ENCODE measurements around the gene MNAT1.

Gene MNAT1

GRCh38 chr14:60945984-60946383 is 211.4 kb downstream of the MNAT1 start:
- Histone ChIP-seq H3K79me2 (ENCODE audit: insufficient read depth, low read length) (no peaks in the 10 kb centered on the region; the same call in 1 of the 2 replicates), H3K9me2 (replicated peaks; ENCODE audit: low read depth, low read length) (no peaks in the 10 kb centered on the region), H4K20me1 (ENCODE audit: insufficient read depth, low read length, poor library complexity, severe bottlenecking) (no peaks in the 10 kb centered on the region), H3K4me3 (ENCODE audit: low read length, poor library complexity, severe bottlenecking) (no peak overlapping the region), H2AFZ (ENCODE audit: low read length) (no peak overlapping the region), H3K4me1 (ENCODE audit: insufficient read depth, low read length, poor library complexity, severe bottlenecking) (peaks cover 4% of the 10 kb centered on the region), H3K4me2 (ENCODE audit: low read depth, low read length, poor library complexity, severe bottlenecking) (no peak overlapping the region), H3F3A (ENCODE audit: low read depth) (no peaks in the 10 kb centered on the region), H3K27me3 (ENCODE audit: insufficient read depth, low read length, poor library complexity, severe bottlenecking) (no peaks in the 10 kb centered on the region), H3K9me3 (ENCODE audit: insufficient read depth, low read depth, low read length) (no peaks in the 10 kb centered on the region), H3K36me3 (ENCODE audit: insufficient read depth, low read length) (peaks cover 7% of the 10 kb centered on the region; the same call in 1 of the 2 replicates), H3K9ac (ENCODE audit: low read depth, low read length, poor library complexity, severe bottlenecking) (no peak overlapping the region)
- TF ChIP-seq CTCF (conservative IDR thresholded peaks at IDR 0.05; ENCODE audit: low read length) (no peak), EZH2phosphoT487 (IDR thresholded peaks at IDR 0.05; ENCODE audit: borderline replicate concordance) (no peak)

GRCh38 chr14:60946773-60947172 is 212.2 kb downstream of the MNAT1 start:
- Histone ChIP-seq H3K4me1 (ENCODE audit: insufficient read depth, low read length, poor library complexity, severe bottlenecking) (peaks cover 4% of the 10 kb centered on the region), H3K4me2 (ENCODE audit: low read depth, low read length, poor library complexity, severe bottlenecking) (no peak overlapping the region), H3K4me3 (ENCODE audit: low read length, poor library complexity, severe bottlenecking) (no peak overlapping the region), H4K20me1 (ENCODE audit: insufficient read depth, low read length, poor library complexity, severe bottlenecking) (no peaks in the 10 kb centered on the region), H3K9ac (ENCODE audit: low read depth, low read length, poor library complexity, severe bottlenecking) (no peak overlapping the region), H3K27me3 (ENCODE audit: insufficient read depth, low read length, poor library complexity, severe bottlenecking) (no peaks in the 10 kb centered on the region), H2AFZ (ENCODE audit: low read length) (no peak overlapping the region), H3F3A (ENCODE audit: low read depth) (no peaks in the 10 kb centered on the region), H3K9me2 (replicated peaks; ENCODE audit: low read depth, low read length) (no peaks in the 10 kb centered on the region), H3K36me3 (ENCODE audit: insufficient read depth, low read length) (peaks cover 7% of the 10 kb centered on the region; the same call in 1 of the 2 replicates), H3K9me3 (ENCODE audit: insufficient read depth, low read depth, low read length) (no peaks in the 10 kb centered on the region), H3K79me2 (ENCODE audit: insufficient read depth, low read length) (no peaks in the 10 kb centered on the region; the same call in 1 of the 2 replicates)
- TF ChIP-seq CTCF (conservative IDR thresholded peaks at IDR 0.05; ENCODE audit: low read length) (no peak), EZH2phosphoT487 (IDR thresholded peaks at IDR 0.05; ENCODE audit: borderline replicate concordance) (no peak)

- Histone ChIP-seq H3K36me3 (ENCODE audit: insufficient read depth, low read length) (peaks cover 13% of the 10 kb centered on the region), H3K9ac (ENCODE audit: low read depth, low read length, poor library complexity, severe bottlenecking) (no peak overlapping the region), H3K27me3 (ENCODE audit: insufficient read depth, low read length, poor library complexity, severe bottlenecking) (no peaks in the 10 kb centered on the region), H3F3A (ENCODE audit: low read depth) (no peaks in the 10 kb centered on the region), H3K79me2 (ENCODE audit: insufficient read depth, low read length) (peaks cover 2% of the 10 kb centered on the region), H3K9me2 (replicated peaks; ENCODE audit: low read depth, low read length) (no peaks in the 10 kb centered on the region), H2AFZ (ENCODE audit: low read length) (no peak overlapping the region), H3K4me3 (ENCODE audit: low read length, poor library complexity, severe bottlenecking) (no peak overlapping the region), H4K20me1 (ENCODE audit: insufficient read depth, low read length, poor library complexity, severe bottlenecking) (no peaks in the 10 kb centered on the region), H3K9me3 (ENCODE audit: insufficient read depth, low read depth, low read length) (peaks cover 17% of the 10 kb centered on the region), H3K4me1 (ENCODE audit: insufficient read depth, low read length, poor library complexity, severe bottlenecking) (no peaks in the 10 kb centered on the region), H3K4me2 (ENCODE audit: low read depth, low read length, poor library complexity, severe bottlenecking) (no peak overlapping the region)
- TF ChIP-seq EZH2phosphoT487 (IDR thresholded peaks at IDR 0.05; ENCODE audit: borderline replicate concordance) = no peak
- no peak for TF ChIP-seq CTCF (conservative IDR thresholded peaks at IDR 0.05; ENCODE audit: low read length)
These were observed 217.3 kb downstream of the MNAT1 start for GRCh38 chr14:60951776-60952435.
